Kidney epithelial cell (primary cell): ENCODE measurements around the gene RANBP9. TPM values are rescaled to one million over a fixed set of nuclear protein-coding genes. Genes with fewer than 3 reads are reported as not detected.

ENCODE experiments used
- DNase-seq: peaks from one replicate; pipeline ENCODE4 v3.0.0-alpha.2; 2010; ENCODE audit warnings: low read depth
- H3K27me3 ChIP-seq: 2 replicates; pipeline ENCODE4 v1.6.0; 2011; ENCODE audit warnings: low read length; ENCODE audit not compliant: control insufficient read depth, insufficient read depth
- H3K36me3 ChIP-seq: 2 replicates; pipeline ENCODE4 v1.5.1; 2011; ENCODE audit warnings: low read length; ENCODE audit not compliant: control insufficient read depth, insufficient read depth
- H3K4me3 ChIP-seq: 2 replicates; pipeline ENCODE4 v1.5.1; 2011; ENCODE audit warnings: low read depth, mild to moderate bottlenecking, control low read depth, low read length
- total RNA-seq: library from RNA; depleted of rRNA; stranded (reverse); fragments of >200 nt; gene quantifications from 2 replicates; pipeline ENCODE4 v1.2.3, GENCODE V29; 2015
- TF ChIP-seq, protein P1 (sequence below): IDR thresholded peaks from 2 replicates; pipeline ENCODE4 v1.5.1; 2011; ENCODE audit warnings: mild to moderate bottlenecking, moderate library complexity, low read length, control low read depth, inconsistent platforms; ENCODE audit not compliant: insufficient read depth, poor library complexity, severe bottlenecking

RANBP9 gene
- total RNA-seq, 1 donor from 2014 or later = 25.7 TPM

- TF ChIP-seq, protein P1, sequence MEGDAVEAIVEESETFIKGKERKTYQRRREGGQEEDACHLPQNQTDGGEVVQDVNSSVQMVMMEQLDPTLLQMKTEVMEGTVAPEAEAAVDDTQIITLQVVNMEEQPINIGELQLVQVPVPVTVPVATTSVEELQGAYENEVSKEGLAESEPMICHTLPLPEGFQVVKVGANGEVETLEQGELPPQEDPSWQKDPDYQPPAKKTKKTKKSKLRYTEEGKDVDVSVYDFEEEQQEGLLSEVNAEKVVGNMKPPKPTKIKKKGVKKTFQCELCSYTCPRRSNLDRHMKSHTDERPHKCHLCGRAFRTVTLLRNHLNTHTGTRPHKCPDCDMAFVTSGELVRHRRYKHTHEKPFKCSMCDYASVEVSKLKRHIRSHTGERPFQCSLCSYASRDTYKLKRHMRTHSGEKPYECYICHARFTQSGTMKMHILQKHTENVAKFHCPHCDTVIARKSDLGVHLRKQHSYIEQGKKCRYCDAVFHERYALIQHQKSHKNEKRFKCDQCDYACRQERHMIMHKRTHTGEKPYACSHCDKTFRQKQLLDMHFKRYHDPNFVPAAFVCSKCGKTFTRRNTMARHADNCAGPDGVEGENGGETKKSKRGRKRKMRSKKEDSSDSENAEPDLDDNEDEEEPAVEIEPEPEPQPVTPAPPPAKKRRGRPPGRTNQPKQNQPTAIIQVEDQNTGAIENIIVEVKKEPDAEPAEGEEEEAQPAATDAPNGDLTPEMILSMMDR = no peak
- no peak overlapping the region for H3K4me3 ChIP-seq
- no peaks in the 10 kb centered on the region for H3K27me3 ChIP-seq
- DNase-seq = peak; percentile 72
- no peaks in the 10 kb centered on the region for H3K36me3 ChIP-seq
Measured at GRCh38 chr6:13725570-13725969, 13.9 kb upstream of the RANBP9 start.

DNA sequence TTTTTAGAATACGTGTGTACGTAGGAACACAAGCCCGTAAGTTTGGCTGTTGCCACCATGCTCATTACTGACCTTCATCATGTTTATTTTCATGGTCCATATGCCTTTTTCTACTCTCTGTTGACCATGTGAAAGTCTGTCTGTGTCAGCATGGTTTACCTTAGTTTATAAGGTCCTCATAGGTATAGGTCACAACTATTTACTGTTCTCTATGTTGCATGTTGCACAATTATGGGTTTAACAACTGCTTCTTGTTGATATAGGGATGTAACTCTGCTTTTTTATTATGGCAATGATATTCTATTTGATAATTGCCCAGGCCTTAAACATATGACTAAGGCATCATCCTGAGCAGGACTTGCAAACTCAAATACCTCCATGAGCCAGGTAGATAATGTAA is 13.4 kb upstream of the RANBP9 start:
- TF ChIP-seq, protein P1 = no peak
- DNase-seq = no peak
- no peaks in the 10 kb centered on the region for H3K27me3 ChIP-seq
- no peak overlapping the region for H3K4me3 ChIP-seq
- H3K36me3 ChIP-seq = no peaks in the 10 kb centered on the region

DNA sequence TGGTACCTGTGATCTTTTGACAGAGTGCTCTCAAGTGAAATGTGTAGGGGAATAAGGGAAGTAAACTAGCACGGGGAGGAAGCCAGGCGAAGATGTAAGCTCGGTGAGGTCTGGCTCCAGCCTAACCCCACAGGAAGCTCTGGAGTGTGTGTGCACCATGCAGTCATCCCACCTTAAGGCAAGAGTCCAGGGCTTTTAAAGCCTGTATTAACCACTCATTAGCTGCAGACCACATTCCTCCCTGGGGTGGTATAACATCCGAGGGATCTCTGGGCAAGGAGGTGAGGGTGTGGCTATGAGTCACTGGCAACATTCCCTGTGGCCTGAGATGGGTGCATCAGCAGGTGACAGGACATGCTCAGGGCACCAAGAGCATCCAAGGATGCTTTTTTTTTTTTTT is 12.5 kb upstream of the RANBP9 start:
- peak; percentile 61 for DNase-seq
- Histone ChIP-seq H3K4me3 (no peak overlapping the region), H3K36me3 (no peaks in the 10 kb centered on the region), H3K27me3 (no peaks in the 10 kb centered on the region)
- TF ChIP-seq, protein P1 = no peak

DNA sequence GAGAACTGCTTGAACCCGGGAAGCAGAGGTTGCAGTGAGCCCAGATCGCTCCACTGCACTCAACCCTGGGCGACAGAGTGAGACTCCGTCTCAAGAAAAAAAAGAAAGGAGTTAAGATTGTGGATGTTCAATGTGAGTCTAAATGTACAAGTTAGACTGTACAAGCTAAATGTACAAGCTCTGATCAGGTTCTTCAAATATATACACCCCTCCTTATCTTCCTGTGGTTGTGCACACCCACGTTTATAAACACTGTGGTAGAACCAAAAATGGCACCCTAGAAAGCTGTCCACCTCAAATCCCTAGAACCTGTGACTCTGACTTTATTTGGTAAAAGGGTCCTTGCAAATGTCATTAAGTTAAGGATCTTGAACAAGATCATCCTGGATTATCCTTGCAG is 11.2 kb upstream of the RANBP9 start:
- TF ChIP-seq, protein P1 = no peak
- no peaks in the 10 kb centered on the region for H3K36me3 ChIP-seq
- DNase-seq = no peak
- H3K4me3 ChIP-seq = no peak overlapping the region
- H3K27me3 ChIP-seq = no peaks in the 10 kb centered on the region

GRCh38 chr6:13718123-13718458 is 6.5 kb upstream of the RANBP9 start:
- H3K36me3 ChIP-seq = no peaks in the 10 kb centered on the region
- DNase-seq = no peak
- no peaks in the 10 kb centered on the region for H3K27me3 ChIP-seq
- TF ChIP-seq, protein P1 = no peak
- no peak overlapping the region for H3K4me3 ChIP-seq

DNA sequence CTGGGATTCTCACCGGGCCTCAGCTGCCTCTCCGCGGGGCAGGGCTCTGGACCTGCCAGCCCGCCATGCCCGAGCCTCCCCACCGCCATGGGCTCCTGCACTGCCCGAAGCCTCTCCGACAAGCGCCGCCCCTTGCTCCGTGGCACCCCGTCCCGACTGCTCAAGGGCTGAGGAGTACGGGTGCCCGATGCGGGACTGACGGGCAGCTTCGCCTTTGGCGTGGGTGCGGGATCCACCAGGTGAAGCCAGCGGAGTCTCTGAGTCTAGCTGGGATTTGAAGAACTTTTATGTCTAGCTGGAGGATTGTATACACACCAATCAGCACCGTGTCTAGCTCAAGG is 5.3 kb upstream of the RANBP9 start:
- no peak for DNase-seq
- TF ChIP-seq, protein P1 = no peak
- H3K27me3 ChIP-seq = no peaks in the 10 kb centered on the region
- no peaks in the 10 kb centered on the region for H3K36me3 ChIP-seq
- H3K4me3 ChIP-seq = no peak overlapping the region
